PC-3 (cell line): ENCODE results near the gene AMD1. TPM values are rescaled to one million over a fixed set of nuclear protein-coding genes. Genes with fewer than 3 reads are reported as not detected.
"Not testable (repeated sequence)": the region's sequence is repeated elsewhere in the genome, so short reads cannot be mapped to it uniquely, and the experiment has no call there.

Source experiments
- ATAC-seq: fragments of 200-7000 bp; cut with Tn5 transposase; 2 replicates; pipeline ENCODE4 v1.9.1; 2020; ENCODE audit warnings: mild to moderate bottlenecking, moderate library complexity
- BruUV-seq: library from RNA; stranded (reverse); fragments of 400-500 nt; replicated peaks from 2 replicates; lab custom pipeline; 2021; lab: Mats Ljungman, UMichigan
- CTCF ChIA-PET: fragments of 300-600 bp; sonication (Branson Sonifier 250); formaldehyde crosslinking; loops from one replicate; lab custom pipeline; 2022; ENCODE audit warnings: antibody characterized with exemption; lab: Charles Lee
- POLR2A ChIA-PET: fragments of 300-600 bp; sonication (Branson Sonifier 250); formaldehyde crosslinking; loops from one replicate; lab custom pipeline; 2022; ENCODE audit warnings: antibody characterized with exemption; ENCODE audit not compliant: unreplicated experiment; lab: Charles Lee
- DNase-seq: peaks from one replicate; pipeline ENCODE4 v3.0.0-alpha.2; 2015
- H2AFZ ChIP-seq: fragments of 300-600 bp; sonication (generic); 2 replicates; pipeline ENCODE4 v1.6.0; 2016; ENCODE audit warnings: antibody characterized with exemption, low read length
- H3F3A ChIP-seq: fragments of 300-600 bp; sonication (generic); one replicate; pipeline ENCODE4 v1.6.0; 2017; ENCODE audit warnings: antibody characterized with exemption, low read length, control low read depth, mild to moderate bottlenecking; ENCODE audit not compliant: unreplicated experiment
- H3K27ac ChIP-seq: fragments of 300-600 bp; sonication (generic); 2 replicates; pipeline ENCODE4 v1.5.1; 2016; ENCODE audit warnings: mild to moderate bottlenecking, low read length
- H3K27me3 ChIP-seq: fragments of 300-600 bp; sonication (generic); 2 replicates; pipeline ENCODE4 v1.6.1; 2016; ENCODE audit warnings: low read length, mixed read lengths
- H3K36me3 ChIP-seq: fragments of 300-600 bp; sonication (generic); 2 replicates; pipeline ENCODE4 v1.6.1; 2016; ENCODE audit warnings: low read depth, mixed run types, low read length, mixed read lengths
- H3K4me1 ChIP-seq: fragments of 300-600 bp; sonication (generic); 2 replicates; pipeline ENCODE4 v1.5.1; 2016; ENCODE audit warnings: low read length; ENCODE audit not compliant: insufficient read depth
- H3K4me2 ChIP-seq: fragments of 300-600 bp; sonication (generic); 2 replicates; pipeline ENCODE4 v1.6.0; 2016; ENCODE audit warnings: low read length
- H3K4me3 ChIP-seq: fragments of 300-600 bp; sonication (generic); 2 replicates; pipeline ENCODE4 v1.5.1; 2016; ENCODE audit warnings: mild to moderate bottlenecking, low read length, mixed read lengths
- H3K79me2 ChIP-seq: fragments of 300-600 bp; sonication (generic); 2 replicates; pipeline ENCODE4 v1.6.1; 2017; ENCODE audit warnings: low read length, mixed read lengths
- H3K9ac ChIP-seq: fragments of 300-600 bp; sonication (generic); 2 replicates; pipeline ENCODE4 v1.6.0; 2016; ENCODE audit warnings: mild to moderate bottlenecking, low read length
- H3K9me2 ChIP-seq: fragments of 300-600 bp; sonication (generic); replicated peaks from 2 replicates; pipeline ENCODE4 v1.6.1; 2016; ENCODE audit warnings: mixed run types, low read length, mixed read lengths
- H3K9me3 ChIP-seq: fragments of 300-600 bp; sonication (generic); 2 replicates; pipeline ENCODE4 v1.6.1; 2016; ENCODE audit warnings: low read length, mixed read lengths
- H4K20me1 ChIP-seq: fragments of 300-600 bp; sonication (generic); 2 replicates; pipeline ENCODE4 v1.6.1; 2016; ENCODE audit warnings: low read length, mixed read lengths
- CTCF ChIP-seq: fragments of 300-600 bp; sonication (generic); conservative IDR thresholded peaks from 2 replicates; pipeline ENCODE4 v1.5.1; 2017; ENCODE audit warnings: antibody characterized with exemption, low read depth, mild to moderate bottlenecking, low read length
- EZH2 ChIP-seq: fragments of 300-600 bp; sonication (generic); IDR thresholded peaks from one replicate; pipeline ENCODE4 v1.6.1; 2017; ENCODE audit warnings: antibody characterized with exemption, mild to moderate bottlenecking, low read length; ENCODE audit not compliant: unreplicated experiment
- EZH2phosphoT487 ChIP-seq: fragments of 300-600 bp; sonication (generic); IDR thresholded peaks from 2 replicates; pipeline ENCODE4 v1.6.1; 2018; ENCODE audit warnings: mild to moderate bottlenecking, antibody characterized with exemption, low read length, borderline replicate concordance
- intact Hi-C: fragments of 100-400 bp; cut with micrococcal nuclease; formaldehyde crosslinking; loops from 2 replicates; pipeline ENCODE4 v1.9.0; 2023
- total RNA-seq: library from RNA; depleted of rRNA; stranded (reverse); fragments of >200 nt; gene quantifications from 2 replicates; pipeline ENCODE4 v1.2.3, GENCODE V29; 2014

The AMD1 gene
- total RNA-seq, 1 experiment from 2014 or later, result 72.5 TPM

GRCh38 chr6:110902091-110902490 is 27.5 kb downstream of the AMD1 start:
- Histone ChIP-seq H3K9ac (no peak overlapping the region), H3K9me2 (no peaks in the 10 kb centered on the region), H3F3A (no peaks in the 10 kb centered on the region), H3K79me2 (no peaks in the 10 kb centered on the region), H3K27ac (no peak overlapping the region), H3K4me2 (no peak overlapping the region), H3K27me3 (no peaks in the 10 kb centered on the region), H3K4me1 (no peaks in the 10 kb centered on the region), H2AFZ (no peak overlapping the region), H3K36me3 (peaks cover 8% of the 10 kb centered on the region), H4K20me1 (no peaks in the 10 kb centered on the region), H3K9me3 (no peaks in the 10 kb centered on the region), H3K4me3 (no peak overlapping the region)
- ChIA-PET CTCF (no interaction called here), POLR2A (no interaction called here)
- DNase-seq (no peak), ATAC-seq (no peak)
- BruUV-seq, result no TSS peak
- no peak for TF ChIP-seq EZH2phosphoT487
- no peak for TF ChIP-seq CTCF
- TF ChIP-seq EZH2, result no peak
- intact Hi-C loops, result no loop called here

GRCh38 chr6:110906273-110906672 is 31.7 kb downstream of the AMD1 start:
- H3K4me3 ChIP-seq, DNase-seq, H3K9ac ChIP-seq, H3F3A ChIP-seq, H3K9me3 ChIP-seq, H2AFZ ChIP-seq, H3K9me2 ChIP-seq, POLR2A ChIA-PET, intact Hi-C loops, H3K79me2 ChIP-seq, H3K4me1 ChIP-seq, H3K36me3 ChIP-seq, H3K27ac ChIP-seq, BruUV-seq, H3K4me2 ChIP-seq, H3K27me3 ChIP-seq, CTCF ChIA-PET, ATAC-seq, H4K20me1 ChIP-seq: not testable (repeated sequence)

GRCh38 chr6:110930781-110931180 is 56.2 kb downstream of the AMD1 start:
- intact Hi-C loops, result no loop called here
- H3K36me3 ChIP-seq, result no peaks in the 10 kb centered on the region
- H4K20me1 ChIP-seq, result no peaks in the 10 kb centered on the region
- no peak for TF ChIP-seq EZH2
- TF ChIP-seq CTCF, result no peak
- TF ChIP-seq EZH2phosphoT487, result no peak
- H3K4me1 ChIP-seq, result no peaks in the 10 kb centered on the region
- no peaks in the 10 kb centered on the region for H3F3A ChIP-seq
- H3K27ac ChIP-seq, result no peak overlapping the region
- H3K4me2 ChIP-seq, result no peak overlapping the region
- H3K79me2 ChIP-seq, result no peaks in the 10 kb centered on the region
- H3K27me3 ChIP-seq, result no peaks in the 10 kb centered on the region
- no TSS peak for BruUV-seq
- ATAC-seq (no peak), DNase-seq (no peak)
- H3K9me3 ChIP-seq, result no peaks in the 10 kb centered on the region
- ChIA-PET CTCF (no interaction called here), POLR2A (no interaction called here)
- no peaks in the 10 kb centered on the region for H3K9me2 ChIP-seq
- H3K4me3 ChIP-seq, result no peak overlapping the region
- no peak overlapping the region for H3K9ac ChIP-seq
- no peak overlapping the region for H2AFZ ChIP-seq
